Activated naive CD8-positive, alpha-beta T cell treated with anti-CD3 and anti-CD28 coated beads, Interleukin-2, amount 50 U/mL, for 16 hours (primary cell): ENCODE results near the gene SLC43A1.
"Not testable (repeated sequence)": the region's sequence is repeated elsewhere in the genome, so short reads cannot be mapped to it uniquely, and the experiment has no call there.

Experiments
- DNase-seq: peaks from one replicate; pipeline ENCODE4 v3.0.0-alpha.2; 2020; ENCODE audit warnings: low read depth, low spot score

The SLC43A1 gene

DNA sequence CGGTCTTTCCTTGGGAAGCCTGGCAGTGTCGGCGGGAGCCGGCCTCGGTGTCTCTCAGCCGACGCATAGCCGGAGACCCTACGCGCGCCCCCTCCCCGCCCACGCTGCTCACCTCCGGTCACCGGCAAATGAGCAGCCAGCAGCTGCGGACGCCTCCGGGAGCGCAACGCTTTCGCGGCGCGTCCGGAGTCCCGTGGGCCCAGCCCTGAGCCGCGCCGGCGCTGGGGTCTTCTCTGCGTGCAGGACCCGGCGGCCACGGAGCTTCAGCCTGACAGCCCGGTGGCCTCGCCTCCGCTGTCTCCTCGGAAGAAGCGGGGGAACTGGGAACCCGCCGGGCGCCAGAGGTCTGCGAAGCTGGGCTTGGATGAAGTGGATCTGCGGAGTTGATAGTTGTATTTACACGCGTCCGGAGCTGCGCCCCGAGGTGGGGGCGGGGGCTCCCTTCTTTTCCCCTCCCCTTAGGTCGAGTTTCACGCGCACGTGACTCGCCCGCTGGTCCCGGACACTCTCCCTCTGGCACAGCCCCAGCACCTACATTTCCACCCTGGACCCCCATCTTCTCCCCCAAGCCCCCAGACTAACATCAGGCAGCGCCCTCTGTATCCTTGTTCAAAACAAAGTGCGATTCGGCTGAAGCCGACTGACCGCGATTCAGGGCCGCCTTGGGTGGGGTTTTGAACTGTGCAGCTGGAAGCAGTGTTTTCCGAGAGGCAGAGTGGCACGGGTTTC, at the start of gene SLC43A1:
SLC43A1 (minus strand) TSS at position 371 of the 729 bp plus-strand sequence. CDS start 1,591 bp downstream, outside the sequence.
- no peak for DNase-seq

DNA sequence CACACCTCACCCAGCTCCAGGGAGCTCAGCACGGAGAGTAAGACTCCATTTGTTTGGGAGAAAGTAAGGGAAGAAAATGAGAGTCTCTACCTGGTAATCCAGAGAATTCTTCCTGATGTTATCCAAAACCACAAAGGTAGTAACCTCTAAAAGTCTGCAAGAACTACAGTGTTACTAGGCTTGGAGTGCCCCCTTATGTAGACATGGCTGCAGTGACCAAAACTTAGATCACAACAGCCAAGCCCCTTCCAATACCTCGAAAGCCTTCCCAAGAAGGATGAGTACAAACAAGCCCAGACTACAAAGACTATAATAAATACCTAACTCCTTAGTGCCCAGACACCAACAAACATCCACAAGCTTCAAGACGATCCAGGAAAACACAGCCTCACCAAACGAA, 47.1 kb upstream of the SLC43A1 start:
- DNase-seq: no peak

DNA sequence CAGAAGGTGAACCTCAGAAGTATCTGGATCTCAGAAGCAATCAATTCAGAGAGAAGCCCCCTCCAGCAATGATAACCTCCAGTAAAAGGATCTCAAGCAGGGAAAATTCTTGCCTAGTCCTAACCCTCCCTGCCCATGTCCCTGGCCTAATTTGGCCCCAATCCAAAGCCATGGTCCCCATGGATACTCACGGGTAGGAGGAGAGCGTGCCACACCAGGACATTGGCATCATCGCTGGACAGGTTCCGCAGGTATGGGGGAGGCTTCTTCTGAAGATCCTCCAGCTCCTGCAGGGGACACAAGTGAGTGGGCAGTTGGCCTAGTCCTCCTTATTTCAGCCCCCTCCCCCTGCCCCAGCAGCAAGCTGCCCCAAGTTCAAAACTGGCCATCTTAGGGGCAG, 44.6 kb upstream of the SLC43A1 start:
- DNase-seq: no peak

DNA sequence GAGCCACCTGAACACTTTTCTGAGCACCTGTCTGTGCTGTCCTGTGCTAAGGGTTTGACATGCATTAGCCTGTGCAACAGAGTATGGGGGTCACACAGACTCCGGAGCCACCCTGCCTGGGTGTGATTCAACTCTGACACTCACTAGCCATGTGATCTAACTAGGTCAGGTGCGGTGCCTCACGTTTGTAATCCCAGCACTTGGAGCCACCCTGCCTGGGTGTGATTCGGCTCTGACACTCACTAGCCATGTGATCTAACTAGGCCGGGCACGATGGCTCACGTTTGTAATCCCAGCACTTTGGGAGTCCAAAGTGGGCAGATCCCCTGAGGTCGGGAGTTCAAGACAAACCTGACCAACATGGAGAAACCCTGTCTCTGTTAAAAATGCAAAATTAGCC, 40.5 kb upstream of the SLC43A1 start:
- no peak for DNase-seq

DNA sequence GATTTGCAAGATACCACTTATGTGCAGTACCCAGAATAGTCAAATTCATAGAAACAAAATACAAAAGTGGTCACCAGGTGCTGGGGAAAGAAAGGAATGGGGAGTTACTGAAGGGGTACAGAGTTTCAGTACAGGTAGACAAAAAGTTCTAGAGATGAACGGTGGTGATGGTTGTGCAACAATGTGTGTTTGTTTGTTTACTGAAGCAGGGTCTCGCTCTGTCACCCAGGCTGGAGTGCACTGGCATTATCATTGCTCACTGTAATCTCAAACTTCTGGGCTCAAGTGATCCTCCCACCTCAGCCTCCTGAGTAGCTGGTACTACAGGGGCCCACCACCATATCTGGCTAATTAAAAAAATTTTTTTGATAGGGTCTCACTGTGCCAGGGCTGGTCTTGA, 39.9 kb upstream of the SLC43A1 start:
- DNase-seq: no peak

DNA sequence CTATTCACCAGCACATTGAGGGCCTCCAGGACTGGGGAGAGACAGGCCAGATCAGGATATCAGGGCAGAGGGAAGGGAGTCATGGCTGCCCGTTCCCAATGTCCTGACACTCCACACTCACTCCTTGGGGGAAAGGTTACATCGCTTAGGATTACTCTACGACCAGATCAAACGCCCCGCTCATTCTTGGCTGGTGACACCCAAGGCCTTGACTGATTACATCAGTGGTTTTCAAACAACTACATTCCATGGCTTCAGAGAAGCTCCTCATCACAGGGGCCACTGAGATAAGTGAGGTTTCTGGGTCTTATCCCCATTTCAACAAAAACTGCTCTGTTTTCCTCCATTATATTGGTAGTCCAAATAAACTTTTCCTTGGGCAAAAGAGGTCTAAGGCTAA, 37.0 kb upstream of the SLC43A1 start:
- no peak for DNase-seq

DNA sequence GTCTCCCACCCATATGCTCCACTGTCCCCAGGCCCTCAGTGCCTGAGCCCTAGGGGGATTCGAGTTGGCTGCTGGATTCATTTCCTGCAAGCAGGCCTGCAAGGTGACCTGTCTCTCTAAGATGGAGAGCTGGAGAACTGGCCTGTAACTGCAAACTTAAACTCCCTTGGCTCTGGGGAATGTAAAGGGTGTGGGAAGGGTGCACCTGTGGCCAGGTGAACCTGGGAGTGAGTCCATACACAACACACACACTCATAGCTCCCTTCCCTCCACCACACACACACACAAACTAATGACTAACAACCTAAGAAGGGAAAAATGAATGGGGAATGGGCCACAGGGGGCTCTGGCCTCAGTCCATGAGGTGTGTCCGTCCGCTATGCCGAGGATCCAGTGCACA, 36.4 kb upstream of the SLC43A1 start:
- DNase-seq: no peak

DNA sequence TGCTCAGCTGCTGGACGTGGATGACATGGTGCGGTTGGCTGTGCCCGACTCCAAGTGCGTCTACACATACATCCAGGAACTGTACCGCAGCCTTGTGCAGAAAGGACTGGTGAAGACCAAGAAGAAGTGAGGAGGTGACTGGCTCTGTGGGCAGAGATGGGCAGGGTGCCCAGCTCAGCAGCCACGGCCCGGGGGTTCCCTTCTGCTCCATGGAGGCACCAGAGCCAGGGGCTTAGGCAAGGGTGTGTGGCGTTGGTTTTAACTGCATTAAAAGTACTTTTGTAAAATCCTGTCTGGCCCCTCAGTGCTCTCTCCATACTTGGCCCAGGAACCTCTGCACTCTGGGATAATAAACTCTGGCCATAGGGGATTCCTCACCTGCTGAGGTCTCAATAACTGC, 34.5 kb upstream of the SLC43A1 start:
- DNase-seq: no peak

DNA sequence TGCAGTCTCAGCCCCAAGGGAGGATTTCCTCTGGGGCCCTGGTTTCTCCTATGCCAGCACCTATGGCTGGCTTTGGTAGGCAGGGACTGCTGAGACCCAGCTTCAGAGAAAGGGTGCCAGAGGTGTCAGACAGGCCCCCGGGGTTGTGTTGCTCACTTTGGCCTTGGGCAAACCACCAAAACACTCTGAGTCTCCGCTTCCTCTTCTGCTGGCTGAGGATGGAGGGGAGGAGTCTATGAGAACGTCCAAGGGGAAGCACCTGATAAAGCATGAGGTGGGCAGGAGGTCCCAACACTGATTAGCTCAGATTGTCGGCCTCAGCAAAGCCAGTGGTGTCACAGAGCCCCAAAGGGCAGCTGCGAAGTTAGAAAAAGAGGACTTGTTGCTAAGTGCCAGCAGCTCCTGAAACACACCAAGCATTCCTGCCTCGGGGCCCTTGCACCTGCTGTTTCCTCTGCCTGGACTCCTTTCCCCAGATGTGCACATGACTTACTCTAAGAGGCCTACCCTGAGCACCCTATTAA, 32.4 kb upstream of the SLC43A1 start:
- DNase-seq: no peak

DNA sequence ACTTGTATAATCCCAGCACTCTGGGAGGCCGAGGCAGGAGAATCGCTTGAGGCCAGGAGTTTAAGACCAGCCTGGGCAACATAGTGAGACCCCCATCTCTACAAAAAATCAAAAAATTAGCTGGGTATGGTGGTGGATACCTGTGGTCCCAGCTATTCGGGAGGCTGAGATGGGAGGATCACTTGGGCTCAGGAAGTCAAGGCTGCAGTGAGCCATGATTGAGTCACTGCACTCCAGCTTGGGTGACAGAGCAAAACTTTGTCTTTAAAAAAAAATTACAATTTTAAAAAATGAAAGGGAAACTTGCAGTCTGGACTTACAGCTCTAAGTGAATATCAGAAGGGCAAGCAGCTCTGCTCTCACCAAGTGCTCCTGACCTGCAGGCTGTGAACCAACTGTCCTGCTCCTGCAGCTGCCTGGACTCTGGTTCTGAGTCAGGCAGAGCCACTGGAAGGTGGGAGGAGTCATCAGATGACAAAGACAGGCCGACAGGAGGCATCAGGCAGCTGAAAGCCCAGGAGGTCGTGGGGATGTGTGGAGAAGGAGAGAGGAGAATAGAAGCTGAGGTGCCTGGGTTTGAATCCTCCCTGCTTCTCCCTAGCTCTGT, 31.5 kb upstream of the SLC43A1 start:
- DNase-seq: no peak

DNA sequence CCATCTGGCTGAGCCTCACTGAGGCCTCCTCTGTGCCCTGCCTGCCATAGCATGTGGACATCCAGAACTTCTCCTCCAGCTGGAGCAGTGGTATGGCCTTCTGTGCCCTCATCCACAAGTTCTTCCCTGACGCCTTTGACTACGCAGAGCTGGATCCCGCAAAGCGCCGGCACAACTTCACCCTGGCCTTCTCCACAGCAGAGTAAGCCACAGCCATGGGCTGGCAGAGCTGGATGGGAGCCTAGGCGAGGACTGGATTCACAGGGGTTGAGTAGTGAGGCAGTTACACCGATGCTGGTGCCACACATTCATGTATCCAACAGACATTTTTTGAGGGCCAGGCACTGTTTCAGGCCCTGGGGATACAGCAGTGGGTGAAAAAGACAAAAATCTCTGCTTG, 30.9 kb upstream of the SLC43A1 start:
- DNase-seq: no peak

DNA sequence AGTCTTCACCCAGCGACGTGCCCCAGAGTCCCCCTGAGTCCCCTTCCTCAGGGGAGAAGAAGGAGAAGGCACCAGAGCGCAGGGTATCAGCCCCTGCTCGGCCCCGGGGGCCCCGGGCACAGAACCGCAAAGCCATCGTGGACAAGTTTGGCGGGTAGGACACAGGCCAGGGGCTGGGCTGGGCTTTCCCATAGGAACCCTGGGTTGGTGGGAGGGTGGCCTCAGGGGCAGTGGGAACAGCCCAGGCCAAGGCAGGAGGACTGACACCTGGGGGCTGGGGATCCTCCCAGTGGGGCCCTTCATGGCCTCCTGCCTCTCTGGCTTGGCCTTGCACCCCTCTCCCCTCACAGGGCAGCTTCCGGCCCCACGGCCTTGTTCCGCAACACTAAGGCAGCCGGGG, 30.4 kb upstream of the SLC43A1 start:
- DNase-seq: no peak

DNA sequence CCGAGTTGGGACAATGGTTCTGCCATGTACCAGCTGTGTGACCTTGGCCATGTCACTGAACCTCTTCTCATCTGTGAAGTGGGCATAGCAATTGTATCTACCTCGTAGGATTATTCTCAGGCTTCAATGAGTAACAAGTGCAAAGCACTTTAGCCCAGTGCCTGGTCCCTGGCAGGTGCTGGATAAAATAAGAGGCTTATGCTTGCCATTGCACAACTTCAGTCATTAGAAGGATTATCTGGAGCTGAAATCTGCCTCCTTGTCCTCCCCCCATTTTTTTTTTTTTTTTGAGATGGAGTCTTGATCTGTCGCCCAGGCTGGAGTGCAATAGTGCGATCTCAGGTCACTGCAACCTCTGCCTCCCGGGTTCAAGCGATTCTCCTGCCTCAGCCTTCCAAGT, 29.1 kb upstream of the SLC43A1 start:
- DNase-seq: no peak

DNA sequence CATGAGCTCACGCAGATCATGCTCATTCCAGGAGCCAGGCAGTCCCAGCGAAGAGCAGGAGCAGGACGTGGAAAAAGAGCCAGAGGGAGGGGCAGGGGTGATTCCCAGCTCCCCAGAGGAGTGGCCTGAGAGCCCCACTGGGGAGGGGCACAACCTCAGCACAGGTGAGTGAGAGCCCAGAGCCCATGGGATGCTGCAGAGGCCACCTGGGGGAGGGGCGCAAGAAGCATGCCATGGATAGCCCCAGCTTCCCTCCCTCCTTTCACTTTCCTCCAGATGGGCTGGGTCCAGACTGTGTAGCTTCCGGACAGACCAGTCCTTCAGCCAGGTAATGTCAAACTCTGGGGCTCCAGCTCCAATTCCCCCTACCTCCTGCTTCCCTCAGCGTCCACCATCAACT, 28.1 kb upstream of the SLC43A1 start:
- DNase-seq: no peak

DNA sequence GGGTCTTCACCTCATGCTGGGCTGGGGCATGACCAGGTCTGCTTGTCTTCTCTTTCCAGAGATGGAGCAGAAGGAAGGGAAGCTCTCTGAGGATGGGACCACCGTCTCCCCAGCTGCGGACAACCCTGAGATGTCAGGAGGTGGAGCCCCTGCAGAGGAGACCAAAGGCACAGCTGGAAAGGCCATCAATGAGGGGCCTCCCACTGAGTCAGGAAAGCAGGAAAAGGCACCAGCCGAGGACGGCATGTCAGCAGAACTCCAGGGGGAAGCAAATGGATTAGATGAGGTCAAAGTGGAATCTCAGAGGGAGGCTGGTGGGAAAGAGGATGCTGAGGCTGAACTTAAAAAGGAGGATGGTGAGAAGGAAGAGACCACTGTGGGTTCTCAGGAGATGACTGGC, 27.1 kb upstream of the SLC43A1 start:
- DNase-seq: no peak

DNA sequence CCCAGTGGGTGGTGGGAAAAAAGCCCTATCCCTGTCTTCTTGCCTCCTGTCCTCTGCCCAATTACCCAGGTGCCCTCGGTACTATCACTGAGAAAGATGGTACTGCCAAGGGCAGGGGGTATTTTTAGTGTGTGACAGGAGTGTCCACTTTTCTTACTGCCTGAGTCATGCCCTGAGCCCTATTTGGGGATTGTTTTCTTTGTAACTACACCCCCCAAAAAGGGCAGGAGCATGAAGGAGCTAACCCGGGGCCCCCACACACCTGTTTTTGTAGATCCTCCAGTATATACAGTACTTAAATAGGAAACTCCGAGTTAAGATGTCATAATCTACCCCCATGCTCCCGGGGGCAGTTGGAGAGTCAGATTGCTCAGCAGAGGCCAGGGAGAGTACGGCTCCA, 25.7 kb upstream of the SLC43A1 start:
- no peak for DNase-seq

DNA sequence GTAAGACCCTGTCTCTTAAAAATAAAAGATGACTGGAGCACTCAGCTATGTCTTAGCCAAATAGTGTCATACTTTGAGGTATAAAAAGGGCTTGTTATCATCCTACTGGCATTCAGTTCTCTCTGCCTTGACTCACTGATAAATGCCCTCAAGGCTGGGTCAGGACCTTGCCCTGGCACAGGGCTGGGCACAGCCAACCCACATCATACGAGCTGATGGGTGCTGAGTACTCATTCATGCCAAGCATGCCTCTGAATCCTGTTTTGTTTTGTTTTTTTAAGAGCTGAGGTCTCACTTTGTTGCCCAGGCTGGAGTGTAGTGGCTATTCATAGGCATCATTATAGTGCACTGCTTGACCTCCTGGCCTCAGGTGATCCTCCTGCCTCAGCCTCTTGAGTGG, 23.8 kb upstream of the SLC43A1 start:
- no peak for DNase-seq

DNA sequence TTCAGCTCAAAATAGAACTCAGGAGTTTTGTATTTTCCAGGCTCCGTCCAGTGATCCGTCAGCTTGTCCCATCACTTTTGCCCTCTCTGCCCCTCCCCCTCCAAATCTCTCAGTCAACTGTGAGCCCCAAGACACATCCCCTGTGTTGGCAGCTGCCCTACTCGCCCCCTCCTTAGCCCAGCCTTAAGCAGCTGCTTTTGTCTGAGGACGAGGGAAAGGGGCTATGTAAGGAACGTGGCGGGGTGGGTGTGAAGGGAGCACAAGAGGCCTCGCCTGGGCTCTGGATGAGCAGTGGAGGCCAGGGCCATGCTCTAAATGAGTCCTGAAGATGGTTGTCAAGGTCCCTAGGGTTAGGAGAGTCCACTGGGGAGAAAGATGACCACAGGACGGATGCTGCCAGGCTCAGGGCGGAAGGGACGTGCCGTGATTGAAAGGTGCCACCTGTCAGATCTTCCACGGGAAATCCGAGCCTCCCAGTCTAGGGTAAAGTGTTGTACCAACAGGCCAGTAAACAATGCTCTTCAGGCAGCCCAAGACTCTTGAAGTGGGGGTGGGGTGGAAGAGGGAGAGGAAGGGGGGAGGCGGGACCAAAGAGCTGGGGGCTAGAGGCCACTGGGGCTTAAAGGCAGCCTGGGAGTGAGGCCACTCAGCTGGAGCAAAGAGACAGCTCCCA, 21.6 kb upstream of the SLC43A1 start, which contains the start of gene SMTNL1:
SMTNL1 (plus strand) TSS at position 649 of the 673 bp plus-strand sequence. CDS start 5,048 bp downstream, outside the sequence.
- no peak for DNase-seq

DNA sequence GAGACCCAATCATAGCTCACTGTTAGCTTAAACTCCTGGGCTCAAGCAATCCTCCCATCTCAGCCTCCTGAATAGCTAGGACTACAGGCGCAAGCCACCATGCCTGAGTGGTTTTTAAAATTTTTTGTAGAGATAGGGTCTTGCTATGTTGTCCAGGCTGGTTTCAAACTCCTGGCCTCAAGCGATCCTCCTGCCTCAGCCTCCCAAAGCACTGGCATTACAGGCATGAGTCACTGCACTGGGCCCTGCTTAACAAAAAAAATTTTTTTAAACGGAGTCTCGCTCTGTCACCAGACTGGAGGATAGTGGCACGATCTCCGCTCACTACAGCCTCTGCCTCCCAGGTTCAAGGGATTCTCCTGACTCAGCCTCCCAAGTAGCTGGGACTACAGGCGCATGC, 18.9 kb upstream of the SLC43A1 start:
- not testable (repeated sequence) for DNase-seq

DNA sequence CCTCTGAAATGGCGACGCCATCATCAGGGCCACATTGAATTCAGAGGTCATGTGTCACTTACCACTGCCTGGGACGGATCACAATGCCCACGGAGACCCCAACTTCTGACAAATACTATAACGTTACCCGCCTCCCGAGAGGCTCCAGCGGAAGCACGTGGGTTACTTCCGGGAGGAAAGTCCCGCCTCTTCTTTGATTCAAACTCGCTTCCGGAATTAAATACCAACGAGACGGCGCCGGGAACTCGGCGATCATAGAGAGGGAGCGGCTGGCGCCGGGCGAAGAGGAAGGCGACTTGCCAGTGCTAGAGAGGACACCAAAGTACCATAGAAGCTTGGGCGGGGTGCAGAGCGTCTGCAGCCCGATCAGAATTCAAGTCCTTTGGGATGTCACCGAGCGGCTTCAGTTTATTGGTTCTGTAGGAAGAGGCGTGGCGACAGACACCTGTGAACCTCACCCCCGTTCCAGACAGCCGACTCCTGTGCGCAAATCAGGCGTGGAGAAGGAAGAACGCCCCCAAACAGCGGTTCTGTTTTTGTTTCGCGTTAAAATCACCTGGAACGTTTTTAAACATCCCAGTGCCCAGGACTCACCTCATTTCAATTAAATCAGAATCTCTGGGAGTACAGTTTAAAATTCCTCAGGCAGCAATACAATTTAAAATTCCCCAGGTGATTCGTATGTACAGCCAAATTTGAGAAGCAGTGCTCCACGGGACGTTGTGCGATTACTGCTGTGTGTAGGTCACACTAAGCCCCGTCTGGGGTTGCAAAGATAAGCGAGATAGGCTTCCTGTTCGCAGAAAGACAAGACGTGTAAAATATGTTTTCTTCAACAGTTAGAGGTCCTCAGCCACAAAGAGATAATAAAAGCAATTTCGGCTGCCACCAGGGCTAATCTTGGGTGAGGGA, 15.3 kb upstream of the SLC43A1 start, which contains the start of gene TIMM10:
TIMM10 (minus strand) TSS at position 159 of the 912 bp plus-strand sequence. CDS start 565 bp downstream, outside the sequence.
- peak; percentile 81 for DNase-seq

DNA sequence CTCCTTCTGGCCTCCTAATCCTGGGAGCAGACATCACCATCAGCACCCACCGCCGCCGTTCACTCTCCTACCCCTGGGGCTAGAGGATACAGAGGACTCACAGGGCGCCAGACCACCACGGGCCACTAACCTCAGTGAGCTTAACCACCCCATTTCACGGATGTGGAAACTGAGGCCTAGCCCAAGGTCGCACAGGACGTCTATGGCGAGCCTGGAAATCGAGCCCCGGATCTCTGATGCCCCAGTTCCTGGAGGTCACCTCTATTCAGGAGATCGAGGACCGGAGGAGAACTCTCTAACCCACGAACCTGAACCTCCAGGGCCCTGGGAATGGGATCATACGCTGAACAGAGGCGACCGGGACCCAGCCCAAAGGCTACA, 14.7 kb upstream of the SLC43A1 start:
- DNase-seq: no peak
